ENCODE data around the gene LIMK2. TPM values are rescaled to one million over a fixed set of nuclear protein-coding genes. Genes with fewer than 3 reads are reported as not detected.
"Not testable (repeated sequence)": the region's sequence is repeated elsewhere in the genome, so short reads cannot be mapped to it uniquely, and the experiment has no call there.

The LIMK2 gene
- total RNA-seq, 1 donor from 2014 or later = 92.4 TPM

DNA sequence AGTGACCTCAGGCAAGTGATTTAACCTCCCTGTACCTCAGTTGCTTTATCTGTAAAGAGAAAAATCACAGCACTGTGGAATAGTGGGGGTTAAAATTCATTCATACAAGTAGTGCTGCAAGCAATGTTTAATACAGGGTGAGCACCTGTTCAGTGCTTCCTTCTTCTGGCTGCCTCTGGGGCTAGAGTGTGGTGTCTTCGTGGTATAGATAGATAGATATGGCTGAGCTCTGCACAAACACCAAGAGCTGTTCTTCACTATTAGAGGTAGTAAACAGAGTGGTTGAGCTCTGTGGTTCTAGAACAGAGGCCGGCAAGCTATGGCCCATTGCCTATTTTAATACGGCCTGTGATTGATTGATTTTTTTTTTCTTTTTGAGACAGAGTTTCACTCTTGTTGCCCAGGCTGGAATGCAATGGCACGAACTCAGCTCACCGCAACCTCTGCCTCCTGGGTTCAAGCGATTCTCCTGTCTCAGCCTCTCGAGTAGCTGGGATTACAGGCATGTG lies 32.9 kb downstream of the LIMK2 start:
- Mint-ChIP-seq H3K4me3 (ENCODE audit: unreplicated experiment) (no peak overlapping the region), H3K36me3 (ENCODE audit: unreplicated experiment) (no peaks in the 10 kb centered on the region), H3K9me3 (ENCODE audit: unreplicated experiment) (peaks cover 12% of the 10 kb centered on the region), H3K27me3 (ENCODE audit: unreplicated experiment) (peaks cover 5% of the 10 kb centered on the region), H3K27ac (ENCODE audit: unreplicated experiment) (no peak overlapping the region), H3K4me1 (ENCODE audit: low read depth, unreplicated experiment) (peaks cover 14% of the 10 kb centered on the region)
- TF ChIP-seq, protein P1, sequence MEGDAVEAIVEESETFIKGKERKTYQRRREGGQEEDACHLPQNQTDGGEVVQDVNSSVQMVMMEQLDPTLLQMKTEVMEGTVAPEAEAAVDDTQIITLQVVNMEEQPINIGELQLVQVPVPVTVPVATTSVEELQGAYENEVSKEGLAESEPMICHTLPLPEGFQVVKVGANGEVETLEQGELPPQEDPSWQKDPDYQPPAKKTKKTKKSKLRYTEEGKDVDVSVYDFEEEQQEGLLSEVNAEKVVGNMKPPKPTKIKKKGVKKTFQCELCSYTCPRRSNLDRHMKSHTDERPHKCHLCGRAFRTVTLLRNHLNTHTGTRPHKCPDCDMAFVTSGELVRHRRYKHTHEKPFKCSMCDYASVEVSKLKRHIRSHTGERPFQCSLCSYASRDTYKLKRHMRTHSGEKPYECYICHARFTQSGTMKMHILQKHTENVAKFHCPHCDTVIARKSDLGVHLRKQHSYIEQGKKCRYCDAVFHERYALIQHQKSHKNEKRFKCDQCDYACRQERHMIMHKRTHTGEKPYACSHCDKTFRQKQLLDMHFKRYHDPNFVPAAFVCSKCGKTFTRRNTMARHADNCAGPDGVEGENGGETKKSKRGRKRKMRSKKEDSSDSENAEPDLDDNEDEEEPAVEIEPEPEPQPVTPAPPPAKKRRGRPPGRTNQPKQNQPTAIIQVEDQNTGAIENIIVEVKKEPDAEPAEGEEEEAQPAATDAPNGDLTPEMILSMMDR (IDR thresholded peaks at IDR 0.05; ENCODE audit: partially characterized antibody, unreplicated experiment) = no peak
- no peak for DNase-seq

DNA sequence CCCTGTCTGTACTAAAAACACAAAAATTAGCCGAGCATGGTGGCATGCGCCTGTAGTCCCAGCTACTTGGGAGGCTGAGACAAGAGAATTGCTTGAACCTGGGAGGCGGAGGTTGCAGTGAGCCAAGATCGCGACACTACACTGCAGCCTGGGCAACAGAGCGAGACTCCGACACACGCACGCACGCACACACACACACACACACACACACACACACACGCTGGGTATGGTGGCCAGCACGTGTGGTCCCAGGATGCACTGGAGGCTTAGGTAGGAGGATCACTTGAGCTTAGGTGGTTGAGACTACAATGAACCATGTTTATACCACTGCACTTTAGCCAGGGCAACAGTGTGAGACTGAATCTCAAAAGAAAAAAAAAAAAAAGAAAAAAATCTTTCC lies 33.9 kb downstream of the LIMK2 start:
- Mint-ChIP-seq H3K4me1 (ENCODE audit: low read depth, unreplicated experiment) (peaks cover 19% of the 10 kb centered on the region), H3K9me3 (ENCODE audit: unreplicated experiment) (peaks cover 12% of the 10 kb centered on the region)
- H3K36me3 Mint-ChIP-seq (ENCODE audit: unreplicated experiment); H3K27ac Mint-ChIP-seq (ENCODE audit: unreplicated experiment); H3K4me3 Mint-ChIP-seq (ENCODE audit: unreplicated experiment); H3K27me3 Mint-ChIP-seq (ENCODE audit: unreplicated experiment); DNase-seq: not testable (repeated sequence)

DNA sequence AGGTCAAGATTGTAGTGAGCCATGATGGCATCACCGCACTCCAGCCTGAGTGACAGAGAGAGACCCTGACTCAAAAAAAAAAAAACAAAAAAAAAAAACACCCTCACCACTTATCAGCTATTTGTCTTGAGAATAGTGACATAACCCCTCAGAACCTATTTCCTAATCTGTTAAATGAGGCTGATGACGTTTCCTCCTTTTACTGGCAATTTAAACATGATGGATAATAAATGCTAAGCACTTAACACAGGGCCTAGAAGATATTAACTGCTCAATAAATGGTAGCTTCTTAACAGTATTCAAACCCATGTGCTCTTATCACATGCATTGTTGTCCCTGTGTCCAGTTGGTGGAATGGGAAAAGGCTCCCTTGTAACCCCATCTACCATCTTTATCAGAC lies 34.6 kb downstream of the LIMK2 start:
- Mint-ChIP-seq H3K27me3 (ENCODE audit: unreplicated experiment) (peaks cover 5% of the 10 kb centered on the region), H3K9me3 (ENCODE audit: unreplicated experiment) (peaks cover 9% of the 10 kb centered on the region), H3K36me3 (ENCODE audit: unreplicated experiment) (no peaks in the 10 kb centered on the region), H3K27ac (ENCODE audit: unreplicated experiment) (peak overlapping the region; percentile 100), H3K4me3 (ENCODE audit: unreplicated experiment) (peak overlapping the region; percentile 25), H3K4me1 (ENCODE audit: low read depth, unreplicated experiment) (peaks cover 19% of the 10 kb centered on the region)
- DNase-seq = no peak
- TF ChIP-seq, protein P1 (IDR thresholded peaks at IDR 0.05; ENCODE audit: partially characterized antibody, unreplicated experiment) = no peak

DNA sequence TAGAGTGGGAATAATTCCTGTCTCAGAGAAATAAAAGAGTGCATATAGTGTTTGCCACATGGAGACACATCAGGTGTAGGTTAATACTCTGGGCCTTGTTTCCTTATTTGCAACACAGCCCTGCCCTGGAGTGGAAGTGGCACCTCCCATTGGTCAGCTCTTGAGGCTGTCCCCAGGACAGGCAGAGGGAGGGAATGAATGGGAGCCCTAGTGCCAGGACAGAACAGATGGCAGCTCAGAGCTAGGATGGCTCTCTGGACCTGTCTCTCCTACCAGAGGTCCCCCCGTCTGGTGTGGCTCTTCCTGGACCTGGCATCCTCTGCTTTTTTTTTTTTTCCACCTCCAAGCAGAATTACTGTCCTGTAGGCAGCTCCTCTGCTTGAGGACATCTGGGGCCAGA lies 35.6 kb downstream of the LIMK2 start:
- Mint-ChIP-seq H3K9me3 (ENCODE audit: unreplicated experiment) (peaks cover 7% of the 10 kb centered on the region), H3K4me3 (ENCODE audit: unreplicated experiment) (peak overlapping the region; percentile 90), H3K36me3 (ENCODE audit: unreplicated experiment) (no peaks in the 10 kb centered on the region), H3K4me1 (ENCODE audit: low read depth, unreplicated experiment) (peaks cover 19% of the 10 kb centered on the region), H3K27me3 (ENCODE audit: unreplicated experiment) (peaks cover 5% of the 10 kb centered on the region), H3K27ac (ENCODE audit: unreplicated experiment) (peak overlapping the region; percentile 100)
- TF ChIP-seq, protein P1 (IDR thresholded peaks at IDR 0.05; ENCODE audit: partially characterized antibody, unreplicated experiment) = no peak
- DNase-seq = peak; percentile 35

DNA sequence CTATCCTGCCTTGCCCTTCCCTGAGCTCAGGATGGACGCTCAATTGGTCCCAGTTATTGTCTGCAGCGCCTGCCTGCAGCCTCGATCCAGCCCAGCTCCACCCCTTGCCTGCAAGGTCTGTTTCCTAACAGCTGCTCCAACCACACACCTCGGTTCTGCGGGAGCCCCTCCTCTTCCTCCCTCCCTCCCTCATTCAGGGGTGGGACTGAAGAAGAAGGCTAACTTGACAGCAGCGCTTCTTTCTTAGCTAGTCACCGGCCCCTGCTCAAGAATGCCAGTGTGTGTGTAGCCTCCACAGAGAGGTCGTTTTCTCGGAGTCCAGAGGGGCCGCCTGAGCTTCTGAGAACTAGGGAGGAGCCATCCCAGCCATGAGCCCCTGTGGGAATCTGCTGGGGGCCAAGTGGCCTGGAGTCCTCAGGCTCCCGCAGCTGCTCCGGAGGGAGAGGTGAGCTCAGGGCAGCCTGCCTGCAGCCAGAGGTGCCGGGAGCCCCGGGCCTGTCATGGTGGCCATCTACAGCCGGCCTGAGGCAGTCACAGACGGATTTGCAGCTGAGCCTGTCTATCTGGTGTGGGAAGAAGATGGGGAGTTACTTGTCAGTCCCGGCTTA lies 36.1 kb downstream of the LIMK2 start:
- peak overlapping the region; percentile 90 for H3K4me3 Mint-ChIP-seq (ENCODE audit: unreplicated experiment)
- H3K36me3 Mint-ChIP-seq (ENCODE audit: unreplicated experiment) = no peaks in the 10 kb centered on the region
- peak; percentile 72 for DNase-seq
- peaks cover 19% of the 10 kb centered on the region for H3K4me1 Mint-ChIP-seq (ENCODE audit: low read depth, unreplicated experiment)
- peaks cover 7% of the 10 kb centered on the region for H3K9me3 Mint-ChIP-seq (ENCODE audit: unreplicated experiment)
- TF ChIP-seq, protein P1 (IDR thresholded peaks at IDR 0.05; ENCODE audit: partially characterized antibody, unreplicated experiment) = no peak
- peaks cover 3% of the 10 kb centered on the region for H3K27me3 Mint-ChIP-seq (ENCODE audit: unreplicated experiment)
- H3K27ac Mint-ChIP-seq (ENCODE audit: unreplicated experiment) = peak overlapping the region; percentile 100
